Mesothelial cell of epicardium (in vitro differentiated cells): ENCODE results near the gene APLNR. TPM values are rescaled to one million over a fixed set of nuclear protein-coding genes. Genes with fewer than 3 reads are reported as not detected.

ENCODE experiments used
- DNase-seq, 2 experiments: peaks; one replicate each; pipeline ENCODE4 v3.0.0; 2021; ENCODE audit warnings: low spot score in 2 of 2; ENCODE audit not compliant: unreplicated experiment in 2 of 2
- H3K27ac Mint-ChIP-seq: 2 replicates; pipeline ENCODE4 v1.8.0; 2021; ENCODE audit warnings: mixed read lengths
- H3K27me3 Mint-ChIP-seq: 2 replicates; pipeline ENCODE4 v1.8.0; 2021; ENCODE audit warnings: low read depth, mixed read lengths
- H3K36me3 Mint-ChIP-seq: 2 replicates; pipeline ENCODE4 v1.8.0; 2021; ENCODE audit warnings: mixed read lengths
- H3K4me1 Mint-ChIP-seq: 2 replicates; pipeline ENCODE4 v1.8.0; 2021; ENCODE audit warnings: mixed read lengths
- H3K4me3 Mint-ChIP-seq: 2 replicates; pipeline ENCODE4 v1.8.0; 2021; ENCODE audit warnings: mild to moderate bottlenecking, moderate library complexity, mixed read lengths
- H3K9me3 Mint-ChIP-seq: 2 replicates; pipeline ENCODE4 v1.8.0; 2021; ENCODE audit warnings: mixed read lengths
- total RNA-seq: library from RNA; stranded (reverse); gene quantifications from 3 replicates; pipeline ENCODE4 v1.2.1, GENCODE V29; 2021
- TF ChIP-seq, protein P1 (sequence below): fragments of 200-600 bp; sonication (generic); IDR thresholded peaks from one replicate; pipeline ENCODE4 v1.5.0; 2021; ENCODE audit warnings: antibody characterized with exemption; ENCODE audit not compliant: unreplicated experiment

Gene APLNR
- total RNA-seq, 1 donor from 2014 or later: 3.4 TPM

DNA sequence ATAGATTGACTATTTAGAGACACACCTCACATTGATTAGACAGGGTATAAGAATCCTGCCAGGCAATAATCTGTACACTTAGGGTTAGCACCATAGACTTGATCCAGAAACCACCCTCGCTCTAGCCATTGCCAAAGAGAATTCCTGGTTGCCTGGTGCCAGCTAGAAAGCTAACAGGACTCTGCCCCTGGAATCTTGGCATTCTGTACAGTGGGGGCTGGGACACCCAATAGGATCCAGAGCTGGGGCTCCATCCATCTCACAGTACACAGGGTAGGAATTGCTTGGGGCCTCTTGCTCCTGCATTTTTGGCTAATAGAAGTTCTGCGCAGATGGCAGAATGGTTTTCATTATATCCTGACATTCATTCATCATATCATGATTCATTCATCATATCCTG, 3.0 kb upstream of the APLNR start:
- Mint-ChIP-seq H3K36me3 (no peaks in the 10 kb centered on the region), H3K27me3 (peaks cover 6% of the 10 kb centered on the region), H3K4me1 (peaks cover 39% of the 10 kb centered on the region), H3K4me3 (no peak overlapping the region), H3K9me3 (no peaks in the 10 kb centered on the region), H3K27ac (no peak overlapping the region)
- DNase-seq: no peak
- TF ChIP-seq, protein P1, sequence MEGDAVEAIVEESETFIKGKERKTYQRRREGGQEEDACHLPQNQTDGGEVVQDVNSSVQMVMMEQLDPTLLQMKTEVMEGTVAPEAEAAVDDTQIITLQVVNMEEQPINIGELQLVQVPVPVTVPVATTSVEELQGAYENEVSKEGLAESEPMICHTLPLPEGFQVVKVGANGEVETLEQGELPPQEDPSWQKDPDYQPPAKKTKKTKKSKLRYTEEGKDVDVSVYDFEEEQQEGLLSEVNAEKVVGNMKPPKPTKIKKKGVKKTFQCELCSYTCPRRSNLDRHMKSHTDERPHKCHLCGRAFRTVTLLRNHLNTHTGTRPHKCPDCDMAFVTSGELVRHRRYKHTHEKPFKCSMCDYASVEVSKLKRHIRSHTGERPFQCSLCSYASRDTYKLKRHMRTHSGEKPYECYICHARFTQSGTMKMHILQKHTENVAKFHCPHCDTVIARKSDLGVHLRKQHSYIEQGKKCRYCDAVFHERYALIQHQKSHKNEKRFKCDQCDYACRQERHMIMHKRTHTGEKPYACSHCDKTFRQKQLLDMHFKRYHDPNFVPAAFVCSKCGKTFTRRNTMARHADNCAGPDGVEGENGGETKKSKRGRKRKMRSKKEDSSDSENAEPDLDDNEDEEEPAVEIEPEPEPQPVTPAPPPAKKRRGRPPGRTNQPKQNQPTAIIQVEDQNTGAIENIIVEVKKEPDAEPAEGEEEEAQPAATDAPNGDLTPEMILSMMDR: no peak

DNA sequence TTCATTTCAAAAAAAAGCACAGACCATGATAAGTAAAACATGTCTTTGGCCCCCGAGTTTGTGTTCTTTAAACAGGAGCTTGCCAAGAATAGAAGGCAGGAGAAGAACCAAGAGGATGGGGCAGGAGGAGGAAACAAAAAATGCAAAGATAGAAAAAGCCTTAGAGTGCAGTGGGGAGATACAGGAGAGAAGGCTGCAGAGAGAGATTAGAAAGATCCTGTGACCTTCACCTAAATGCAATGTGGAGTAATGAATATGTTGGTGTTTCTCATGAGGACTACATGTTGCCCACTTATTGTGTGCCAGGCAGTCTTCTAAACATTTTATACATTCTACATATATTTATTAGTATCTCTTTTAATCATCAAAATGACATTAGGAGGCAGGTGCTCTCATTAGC, 2.3 kb upstream of the APLNR start:
- Mint-ChIP-seq H3K27ac (no peak overlapping the region), H3K4me3 (no peak overlapping the region), H3K9me3 (no peaks in the 10 kb centered on the region), H3K4me1 (peaks cover 44% of the 10 kb centered on the region), H3K27me3 (peaks cover 13% of the 10 kb centered on the region), H3K36me3 (no peaks in the 10 kb centered on the region)
- TF ChIP-seq, protein P1: no peak
- DNase-seq: no peak

DNA sequence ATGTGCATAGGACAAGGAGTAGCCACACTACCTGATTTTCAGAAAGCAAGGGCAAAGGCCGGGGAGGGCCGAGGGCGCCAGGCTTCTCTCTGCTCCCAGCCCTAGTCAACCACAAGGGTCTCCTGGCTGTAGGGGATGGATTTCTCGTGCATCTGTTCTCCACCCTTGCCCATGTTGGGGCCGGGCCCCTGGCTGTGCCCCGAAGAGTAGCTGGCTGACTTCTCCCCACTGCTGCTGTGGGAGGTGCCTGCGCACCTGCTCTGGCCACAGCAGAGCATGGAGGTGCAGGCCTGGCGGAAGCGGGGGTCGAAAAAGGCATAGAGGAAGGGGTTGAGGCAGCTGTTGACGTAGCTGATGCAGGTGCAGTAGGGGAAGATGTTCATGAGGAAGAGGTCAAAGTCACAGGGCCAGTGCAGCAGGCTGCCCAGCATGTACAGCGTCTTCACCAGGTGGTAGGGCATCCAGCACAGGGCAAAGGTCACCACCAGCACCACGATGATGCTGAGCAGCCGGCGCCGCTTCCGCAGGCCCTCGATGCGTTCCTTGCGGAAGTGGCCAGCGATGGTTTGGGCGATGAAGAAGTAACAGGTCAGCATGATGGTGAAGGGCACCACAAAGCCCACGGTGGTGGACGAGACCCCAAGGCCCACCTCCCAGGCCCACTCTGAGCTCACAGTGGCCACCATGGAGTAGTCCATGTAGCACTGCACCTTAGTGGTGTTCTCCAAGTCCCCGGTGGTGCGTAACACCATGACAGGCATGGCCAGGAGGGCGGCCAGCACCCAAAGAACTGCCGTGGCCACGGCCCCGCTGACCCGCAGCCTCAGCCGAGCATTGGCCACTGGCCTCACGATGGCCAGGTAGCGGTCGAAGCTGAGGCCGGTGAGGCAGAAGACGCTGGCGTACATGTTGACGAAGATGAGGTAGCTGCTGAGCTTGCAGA, 1.0 kb downstream of the APLNR start:
- TF ChIP-seq, protein P1: no peak
- Mint-ChIP-seq H3K9me3 (no peaks in the 10 kb centered on the region), H3K4me3 (no peak overlapping the region), H3K4me1 (peaks cover 41% of the 10 kb centered on the region), H3K36me3 (no peaks in the 10 kb centered on the region), H3K27ac (no peak overlapping the region), H3K27me3 (peaks cover 38% of the 10 kb centered on the region)
- DNase-seq: no peak

DNA sequence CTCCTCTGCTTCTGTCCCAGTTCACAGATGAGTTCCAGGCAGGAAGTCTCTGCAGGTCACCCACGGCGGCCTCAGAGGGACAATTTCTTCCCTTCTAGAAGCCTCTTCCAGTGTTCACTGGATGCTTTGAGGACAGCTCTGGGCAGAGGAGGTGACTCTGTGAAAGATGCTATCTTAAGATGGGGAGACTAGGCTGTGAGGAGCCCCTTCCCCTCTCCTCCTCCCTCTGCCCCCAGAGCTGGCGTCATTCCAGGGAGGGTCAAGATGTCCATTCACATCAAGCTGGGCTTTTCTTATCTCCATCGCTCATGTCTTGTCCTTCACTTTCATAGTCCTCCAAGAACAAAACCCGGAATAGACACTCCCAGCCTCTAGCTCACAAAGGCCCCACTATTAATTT, 3.3 kb downstream of the APLNR start:
- Mint-ChIP-seq H3K4me3 (no peak overlapping the region), H3K4me1 (peaks cover 42% of the 10 kb centered on the region), H3K27me3 (peaks cover 40% of the 10 kb centered on the region), H3K27ac (no peak overlapping the region), H3K9me3 (no peaks in the 10 kb centered on the region), H3K36me3 (no peaks in the 10 kb centered on the region)
- no peak for DNase-seq
- TF ChIP-seq, protein P1: no peak

DNA sequence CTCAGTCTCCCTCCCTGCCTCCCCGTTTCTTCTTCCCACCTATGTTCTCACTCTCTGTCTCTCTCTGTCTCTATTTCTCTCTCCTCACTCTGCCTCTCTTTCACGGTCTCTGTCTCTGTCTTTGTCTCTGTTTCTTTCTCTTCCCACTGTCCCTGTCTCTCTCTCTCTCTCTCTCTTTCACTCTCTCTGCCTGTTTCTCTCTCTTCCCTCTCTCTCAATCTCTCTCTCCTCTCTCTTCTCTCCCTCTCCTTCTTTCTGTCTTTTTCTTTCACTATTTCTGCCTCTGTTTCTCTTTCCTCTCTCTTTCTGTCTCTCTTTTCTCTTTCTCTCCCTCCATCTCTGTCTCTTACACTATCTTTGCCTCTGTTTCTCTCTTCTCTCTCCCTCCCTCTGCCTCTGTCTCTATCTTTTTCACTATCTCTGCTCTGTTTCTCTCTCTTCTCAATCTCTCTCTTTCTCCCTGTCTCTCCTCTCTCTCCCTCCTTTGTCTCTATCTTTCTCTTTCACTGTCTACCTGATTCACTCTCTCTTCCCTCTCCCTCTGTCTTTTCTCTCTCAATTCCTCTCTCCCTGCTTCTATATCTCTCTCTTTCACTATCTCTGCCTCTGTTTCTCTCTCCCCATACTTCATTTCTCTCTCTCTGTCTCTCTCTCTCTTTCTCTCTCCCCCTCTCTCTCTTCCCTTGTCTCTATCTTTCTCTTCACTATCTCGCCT, 5.4 kb downstream of the APLNR start:
- Mint-ChIP-seq H3K4me3 (no peak overlapping the region), H3K36me3 (no peaks in the 10 kb centered on the region), H3K27ac (peak overlapping the region; percentile 48), H3K9me3 (no peaks in the 10 kb centered on the region), H3K27me3 (peaks cover 39% of the 10 kb centered on the region), H3K4me1 (peaks cover 36% of the 10 kb centered on the region)
- no peak for DNase-seq
- TF ChIP-seq, protein P1: no peak
